Measurements from ENCODE around the gene LRFN5. TPM values are rescaled to one million over a fixed set of nuclear protein-coding genes. Genes with fewer than 3 reads are reported as not detected.

Gene LRFN5
- total RNA-seq, 3 donors from 2014 or later (not counting 1 experiment from before 2014, with no cell fraction given): not detected

GRCh38 chr14:41758011-41758665 is 151.5 kb downstream of the LRFN5 start:
- H3K27ac Mint-ChIP-seq: no peak overlapping the region
- no peak for TF ChIP-seq CTCF (IDR thresholded peaks at IDR 0.05)
- Histone ChIP-seq H3K4me3 (ENCODE audit: low read length) (no peak overlapping the region), H3K36me3 (ENCODE audit: control insufficient read depth, insufficient read depth, low read length) (no peaks in the 10 kb centered on the region), H3K4me1 (ENCODE audit: control insufficient read depth, insufficient read depth, low read length) (no peaks in the 10 kb centered on the region), H3K9me3 (ENCODE audit: control insufficient read depth, insufficient read depth, low read length) (no peaks in the 10 kb centered on the region), H3K27ac (ENCODE audit: low read length) (no peak overlapping the region), H3K27me3 (ENCODE audit: control insufficient read depth, insufficient read depth, low read length) (no peaks in the 10 kb centered on the region)
- WGBS (ENCODE audit: insufficient coverage): no CpG with 5 or more reads among the region's 1 CpG
- H3K4me1 Mint-ChIP-seq: no peaks in the 10 kb centered on the region
- H3K27me3 Mint-ChIP-seq (ENCODE audit: low read depth in 2 of 2): no peaks in the 10 kb centered on the region
- no peak for DNase-seq
- H3K4me3 Mint-ChIP-seq: no peak overlapping the region
- H3K9me3 Mint-ChIP-seq: peaks cover 12 to 13% of the 10 kb centered on the region in 2 donors
- H3K36me3 Mint-ChIP-seq: peaks cover 14% of the 10 kb centered on the region
- ATAC-seq: no peak
- intact Hi-C loops (cut with micrococcal nuclease): no loop called here

GRCh38 chr14:41761204-41761603 is 154.5 kb downstream of the LRFN5 start:
- Histone ChIP-seq H3K9me3 (ENCODE audit: control insufficient read depth, insufficient read depth, low read length) (no peaks in the 10 kb centered on the region), H3K4me1 (ENCODE audit: control insufficient read depth, insufficient read depth, low read length) (no peaks in the 10 kb centered on the region), H3K36me3 (ENCODE audit: control insufficient read depth, insufficient read depth, low read length) (no peaks in the 10 kb centered on the region), H3K27ac (ENCODE audit: low read length) (no peak overlapping the region), H3K4me3 (ENCODE audit: low read length) (no peak overlapping the region), H3K27me3 (ENCODE audit: control insufficient read depth, insufficient read depth, low read length) (no peaks in the 10 kb centered on the region)
- no peaks in the 10 kb centered on the region for H3K27me3 Mint-ChIP-seq (ENCODE audit: low read depth in 2 of 2)
- intact Hi-C loops (cut with micrococcal nuclease): no loop called here
- TF ChIP-seq CTCF (IDR thresholded peaks at IDR 0.05): no peak
- no peak overlapping the region for H3K27ac Mint-ChIP-seq
- no peak for ATAC-seq
- H3K4me3 Mint-ChIP-seq: no peak overlapping the region
- H3K36me3 Mint-ChIP-seq: peaks cover 14% of the 10 kb centered on the region
- peaks cover 9% of the 10 kb centered on the region in 2 donors for H3K9me3 Mint-ChIP-seq
- 94% methylated on average over 2 of the region's 2 CpGs for WGBS (ENCODE audit: insufficient coverage)
- no peak for DNase-seq
- H3K4me1 Mint-ChIP-seq: no peaks in the 10 kb centered on the region

GRCh38 chr14:41766772-41767171 is 160.1 kb downstream of the LRFN5 start:
- no peak overlapping the region for H3K4me3 Mint-ChIP-seq
- H3K9me3 Mint-ChIP-seq: peaks cover 3 to 4% of the 10 kb centered on the region in 2 donors
- no peaks in the 10 kb centered on the region for H3K36me3 ChIP-seq (ENCODE audit: control insufficient read depth, insufficient read depth, low read length)
- intact Hi-C loops (cut with micrococcal nuclease): no loop called here
- ATAC-seq (no peak), DNase-seq (no peak)
- WGBS (ENCODE audit: insufficient coverage): 88% methylated on average over 5 of the region's 5 CpGs
- no peaks in the 10 kb centered on the region for H3K36me3 Mint-ChIP-seq
- no peak for TF ChIP-seq CTCF (IDR thresholded peaks at IDR 0.05)
- H3K4me1 ChIP-seq (ENCODE audit: control insufficient read depth, insufficient read depth, low read length): no peaks in the 10 kb centered on the region
- no peak overlapping the region for H3K27ac ChIP-seq (ENCODE audit: low read length)
- no peaks in the 10 kb centered on the region for H3K27me3 Mint-ChIP-seq (ENCODE audit: low read depth in 2 of 2)
- H3K27ac Mint-ChIP-seq: no peak overlapping the region
- no peak overlapping the region for H3K4me3 ChIP-seq (ENCODE audit: low read length)
- H3K9me3 ChIP-seq (ENCODE audit: control insufficient read depth, insufficient read depth, low read length): peaks cover 4% of the 10 kb centered on the region
- H3K27me3 ChIP-seq (ENCODE audit: control insufficient read depth, insufficient read depth, low read length): no peaks in the 10 kb centered on the region
- H3K4me1 Mint-ChIP-seq: no peaks in the 10 kb centered on the region

Data from natural killer cell (primary cell).